ENCODE data around the gene ARHGEF12. TPM values are rescaled to one million over a fixed set of nuclear protein-coding genes. Genes with fewer than 3 reads are reported as not detected.

The ARHGEF12 gene
- total RNA-seq, 1 experiment from 2014 or later: 132 TPM

DNA sequence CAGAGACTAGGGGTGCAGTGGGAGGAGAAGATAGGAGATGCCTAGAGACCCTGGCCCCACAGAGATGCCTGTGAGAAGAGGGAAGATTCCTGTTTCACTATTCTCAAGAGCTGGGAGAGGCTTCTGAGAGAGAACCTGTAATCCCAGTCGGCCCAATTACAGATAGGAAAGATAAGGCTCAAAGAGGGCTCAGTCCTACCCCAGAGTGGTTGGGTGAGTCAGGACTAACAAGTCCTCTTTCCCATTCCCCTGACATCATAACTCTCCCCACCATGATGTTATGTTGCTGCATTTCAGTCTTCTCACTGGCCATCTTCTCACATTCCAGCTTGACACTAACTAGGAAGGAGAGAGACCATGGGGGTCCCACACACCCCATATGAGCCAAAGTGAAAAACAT is 17.9 kb downstream of the ARHGEF12 start:
- Histone ChIP-seq H3K27me3 (replicated peaks; ENCODE audit: insufficient read depth, low read depth, low read length, poor library complexity) (no peaks in the 10 kb centered on the region), H3K27ac (ENCODE audit: low read depth, low read length, poor library complexity, severe bottlenecking) (no peak overlapping the region), H3K4me3 (ENCODE audit: low read depth, low read length, poor library complexity, severe bottlenecking) (no peak overlapping the region), H3K9me3 (ENCODE audit: low read depth, low read length, poor library complexity, severe bottlenecking) (no peaks in the 10 kb centered on the region), H3K4me1 (ENCODE audit: insufficient read depth, low read length, poor library complexity, severe bottlenecking) (peaks cover 23% of the 10 kb centered on the region), H3K36me3 (ENCODE audit: insufficient read depth, low read length, poor library complexity, severe bottlenecking) (no peaks in the 10 kb centered on the region)
- peak; percentile 33 for DNase-seq (ENCODE audit: low spot score)
- POLR2A ChIA-PET (ENCODE audit: low non-redundant PET): no interaction called here
- intact Hi-C loops (cut with micrococcal nuclease; ENCODE audit: unreplicated experiment): no loop called here
- CTCF ChIA-PET: no interaction called here
- no TSS peak for BruUV-seq (replicated peaks)
- TF ChIP-seq EZH2 (IDR thresholded peaks at IDR 0.05; ENCODE audit: borderline replicate concordance, low read depth, low read length, poor library complexity, severe bottlenecking) (no peak), CTCF (conservative IDR thresholded peaks at IDR 0.05; ENCODE audit: low read depth, low read length) (no peak)

- BruUV-seq (replicated peaks): no TSS peak
- Histone ChIP-seq H3K4me3 (ENCODE audit: low read depth, low read length, poor library complexity, severe bottlenecking) (no peak overlapping the region), H3K27ac (ENCODE audit: low read depth, low read length, poor library complexity, severe bottlenecking) (peak overlapping the region; percentile 18), H3K36me3 (ENCODE audit: insufficient read depth, low read length, poor library complexity, severe bottlenecking) (no peaks in the 10 kb centered on the region), H3K9me3 (ENCODE audit: low read depth, low read length, poor library complexity, severe bottlenecking) (no peaks in the 10 kb centered on the region), H3K27me3 (replicated peaks; ENCODE audit: insufficient read depth, low read depth, low read length, poor library complexity) (no peaks in the 10 kb centered on the region), H3K4me1 (ENCODE audit: insufficient read depth, low read length, poor library complexity, severe bottlenecking) (peaks cover 17% of the 10 kb centered on the region)
- ChIA-PET POLR2A (ENCODE audit: low non-redundant PET) (no interaction called here), CTCF (no interaction called here)
- DNase-seq (ENCODE audit: low spot score): peak; percentile 41
- TF ChIP-seq CTCF (conservative IDR thresholded peaks at IDR 0.05; ENCODE audit: low read depth, low read length) (no peak), EZH2 (IDR thresholded peaks at IDR 0.05; ENCODE audit: borderline replicate concordance, low read depth, low read length, poor library complexity, severe bottlenecking) (no peak)
- intact Hi-C loops (cut with micrococcal nuclease; ENCODE audit: unreplicated experiment): no loop called here
Observed at GRCh38 chr11:120354779-120355178, 18.6 kb downstream of the ARHGEF12 start.

DNA sequence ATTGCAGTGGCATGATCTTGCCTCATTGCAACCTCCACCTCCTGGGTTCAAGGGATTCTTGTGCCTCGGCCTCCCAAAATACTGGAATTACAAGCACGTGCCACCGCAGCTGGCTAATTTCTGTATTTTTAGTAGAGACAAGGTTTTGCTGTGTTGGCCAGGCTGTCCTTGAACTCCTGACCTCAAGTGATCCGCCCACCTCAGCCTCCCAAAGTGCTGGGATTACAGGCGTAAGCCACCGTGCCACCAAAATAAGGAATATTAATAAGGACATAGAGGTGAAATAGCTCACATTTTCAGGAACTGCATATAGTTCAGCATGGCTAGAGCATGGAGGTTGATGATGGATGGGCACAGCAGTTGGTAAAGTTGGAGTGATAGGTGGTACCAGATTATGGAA is 21.4 kb downstream of the ARHGEF12 start:
- CTCF ChIA-PET: no interaction called here
- DNase-seq (ENCODE audit: low spot score): no peak
- H3K36me3 ChIP-seq (ENCODE audit: insufficient read depth, low read length, poor library complexity, severe bottlenecking): no peaks in the 10 kb centered on the region
- intact Hi-C loops (cut with micrococcal nuclease; ENCODE audit: unreplicated experiment): no loop called here
- H3K4me1 ChIP-seq (ENCODE audit: insufficient read depth, low read length, poor library complexity, severe bottlenecking): peaks cover 17% of the 10 kb centered on the region
- H3K27ac ChIP-seq (ENCODE audit: low read depth, low read length, poor library complexity, severe bottlenecking): no peak overlapping the region
- no peaks in the 10 kb centered on the region for H3K27me3 ChIP-seq (replicated peaks; ENCODE audit: insufficient read depth, low read depth, low read length, poor library complexity)
- POLR2A ChIA-PET (ENCODE audit: low non-redundant PET): no interaction called here
- no peaks in the 10 kb centered on the region for H3K9me3 ChIP-seq (ENCODE audit: low read depth, low read length, poor library complexity, severe bottlenecking)
- TF ChIP-seq EZH2 (IDR thresholded peaks at IDR 0.05; ENCODE audit: borderline replicate concordance, low read depth, low read length, poor library complexity, severe bottlenecking) (no peak), CTCF (conservative IDR thresholded peaks at IDR 0.05; ENCODE audit: low read depth, low read length) (no peak)
- H3K4me3 ChIP-seq (ENCODE audit: low read depth, low read length, poor library complexity, severe bottlenecking): no peak overlapping the region
- BruUV-seq (replicated peaks): no TSS peak
